HepG2 (cell line): Measurements from ENCODE around the gene KIAA1328. TPM values are rescaled to one million over a fixed set of nuclear protein-coding genes. Genes with fewer than 3 reads are reported as not detected.

ENCODE experiments used
- ATAC-seq: fragments of 200-7000 bp; cut with Tn5 transposase; 3 replicates; pipeline ENCODE4 v1.9.1; 2020; ENCODE audit warnings: mild to moderate bottlenecking, moderate library complexity
- BruUV-seq: library from RNA; stranded (reverse); fragments of 400-500 nt; replicated peaks from 2 replicates; lab custom pipeline; 2021; lab: Mats Ljungman, UMichigan
- CTCF ChIA-PET: fragments of 300-600 bp; formaldehyde crosslinking; extraction: SDS; loops from one replicate; lab custom pipeline; 2021; ENCODE audit warnings: low total read pairs, inconsistent platforms, low intra/inter-chr PET ratio; lab: Yijun Ruan, JAX
- POLR2A ChIA-PET: fragments of 350-600 bp; sonication (Branson Sonifier 250); formaldehyde crosslinking; loops from one replicate; lab custom pipeline; 2020; ENCODE audit warnings: antibody characterized with exemption, inconsistent platforms; lab: Yijun Ruan, JAX
- DNase-seq: peaks from one replicate; pipeline ENCODE4 v3.0.0-alpha.2; 2015; ENCODE audit warnings: low spot score
- FAIRE-seq: peaks from 3 replicates; lab custom pipeline; 2011; peaks lifted over from hg19 to GRCh38; lab: Jason Lieb, UNC
- H2AFZ ChIP-seq: one replicate; pipeline ENCODE4 v1.6.1; 2011; ENCODE audit warnings: low read length, inconsistent platforms
- H3K27ac ChIP-seq: fragments of 300-600 bp; 3 replicates; pipeline ENCODE4 v1.8.0; 2011; ENCODE audit warnings: mixed run types, mild to moderate bottlenecking, mixed read lengths, low read length, inconsistent platforms; ENCODE audit not compliant: insufficient read depth; ENCODE audit errors: extremely low read length
- H3K27me3 ChIP-seq, 2 experiments: fragments of 200-600 bp in 1 of 2; 2 replicates in 1 of 2; 3 replicates in 1 of 2; pipeline versions ENCODE4 v1.6.0 to v1.8.0; 2011; ENCODE audit warnings: low read length in 2 of 2, mild to moderate bottlenecking in 2 of 2, moderate library complexity in 2 of 2, inconsistent platforms in 1 of 2; ENCODE audit not compliant: insufficient read depth in 2 of 2, control insufficient read depth in 1 of 2
- H3K36me3 ChIP-seq, 2 experiments: fragments of 200-600 bp in 1 of 2; replicated peaks in 1 of 2; 2 replicates in 1 of 2; 3 replicates in 1 of 2; pipeline versions ENCODE4 v1.5.1 to v1.8.0; 2011; ENCODE audit warnings: low read length in 2 of 2, inconsistent platforms in 1 of 2; ENCODE audit not compliant: insufficient read depth in 2 of 2, control insufficient read depth in 1 of 2
- H3K4me1 ChIP-seq: 2 replicates; pipeline ENCODE4 v1.5.1; 2012; ENCODE audit warnings: low read length, inconsistent platforms; ENCODE audit not compliant: insufficient read depth
- H3K4me2 ChIP-seq: 2 replicates; pipeline ENCODE4 v1.6.0; 2011; ENCODE audit warnings: low read depth, low read length, inconsistent platforms
- H3K4me3 ChIP-seq, 3 experiments: fragments of 200-600 bp in 1 of 3; sonication (generic), shearing (Covaris generic) in 1 of 3; replicated peaks in 1 of 3; 2 replicates each; pipeline ENCODE4 v1.5.1; 2011 to 2016; ENCODE audit warnings: low read length in 3 of 3, inconsistent platforms in 2 of 3, low read depth in 2 of 3, mild to moderate bottlenecking in 2 of 3, control low read depth in 1 of 3, mixed read lengths in 1 of 3; ENCODE audit not compliant: insufficient read depth in 1 of 3
- H3K79me2 ChIP-seq: one replicate; pipeline ENCODE4 v1.6.1; 2011; ENCODE audit warnings: low read length, inconsistent platforms; ENCODE audit not compliant: insufficient read depth
- H3K9ac ChIP-seq: 2 replicates; pipeline ENCODE4 v1.6.0; 2011; ENCODE audit warnings: mild to moderate bottlenecking, low read depth, low read length, inconsistent platforms; ENCODE audit not compliant: insufficient read depth
- H3K9me3 ChIP-seq: 2 replicates; pipeline ENCODE4 v1.5.1; 2012; ENCODE audit warnings: mild to moderate bottlenecking, low read length
- H4K20me1 ChIP-seq: 2 replicates; pipeline ENCODE4 v1.6.0; 2011; ENCODE audit warnings: inconsistent platforms, mild to moderate bottlenecking, low read length, moderate library complexity; ENCODE audit not compliant: insufficient read depth
- AGO2 ChIP-seq: fragments of 200-400 bp; formaldehyde crosslinking; optimal IDR thresholded peaks from 2 replicates; pipeline ENCODE3; 2017; ENCODE audit warnings: mild to moderate bottlenecking, low read depth, low read length, moderate library complexity
- DPF2 ChIP-seq: sonication (generic); formaldehyde crosslinking; IDR thresholded peaks from 2 replicates; pipeline ENCODE4 v1.4.0; 2020; ENCODE audit warnings: mild to moderate bottlenecking, low read depth, missing genetic modification reagents, borderline replicate concordance
- GTF2F1 ChIP-seq: fragments of 150-350 bp; IDR thresholded peaks from 2 replicates; pipeline ENCODE4 v1.6.1; 2014; ENCODE audit warnings: low read length
- HNRNPH1 ChIP-seq: fragments of 200-400 bp; formaldehyde crosslinking; optimal IDR thresholded peaks from 2 replicates; pipeline ENCODE3; 2017; ENCODE audit warnings: mild to moderate bottlenecking, low read depth, low read length
- KLF15 ChIP-seq: sonication (generic); formaldehyde crosslinking; IDR thresholded peaks from 2 replicates; pipeline ENCODE4 v1.8.1; 2023; ENCODE audit warnings: borderline replicate concordance, mild to moderate bottlenecking, inconsistent platforms, missing genetic modification reagents, mixed read lengths
- NCOA1 ChIP-seq: sonication (generic); formaldehyde crosslinking; IDR thresholded peaks from 2 replicates; pipeline ENCODE4 v1.9.0; 2021; ENCODE audit warnings: missing genetic modification reagents
- NR2F6 ChIP-seq, 2 experiments: IDR thresholded peaks; 2 replicates each; pipeline ENCODE4 v1.6.1; 2016; ENCODE audit warnings: antibody characterized with exemption in 1 of 2, mild to moderate bottlenecking in 1 of 2
- U2AF1 ChIP-seq: fragments of 200-400 bp; formaldehyde crosslinking; optimal IDR thresholded peaks from 2 replicates; pipeline ENCODE3; 2017; ENCODE audit warnings: mild to moderate bottlenecking, low read depth, low read length
- ZNF326 ChIP-seq: sonication (generic); formaldehyde crosslinking; IDR thresholded peaks from 2 replicates; pipeline ENCODE4 v1.4.0; 2020; ENCODE audit warnings: missing genetic modification reagents, borderline replicate concordance
- ZNF354B ChIP-seq: sonication (generic); formaldehyde crosslinking; IDR thresholded peaks from 2 replicates; pipeline ENCODE4 v1.8.0; 2022; ENCODE audit warnings: mild to moderate bottlenecking, missing genetic modification reagents
- ZNF83 ChIP-seq: sonication (generic); formaldehyde crosslinking; IDR thresholded peaks from 2 replicates; pipeline ENCODE4 v1.4.0; 2020; ENCODE audit warnings: missing genetic modification reagents, mild to moderate bottlenecking, borderline replicate concordance
- ZNF841 ChIP-seq: sonication (generic); formaldehyde crosslinking; IDR thresholded peaks from 2 replicates; pipeline ENCODE4 v1.8.1; 2023; ENCODE audit warnings: missing genetic modification reagents, borderline replicate concordance
- WGBS: methylation state at CpG from one replicate; pipeline ENCODE4 v1.1.6; 2017; ENCODE audit warnings: low lambda C conversion rate; 5-methylcytosine and 5-hydroxymethylcytosine counted together
- in situ Hi-C: cut with HindIII; loops from 2 replicates; pipeline ENCODE4 v1.10.0; 2017; ENCODE audit warnings: low pct_unique_long_range_greater_than_20kb; ENCODE audit not compliant: extremely low pct_ligation_motif_present
- intact Hi-C: fragments of 100-400 bp; cut with micrococcal nuclease; formaldehyde crosslinking; loops from one replicate; pipeline ENCODE4 v1.10.0; 2022; ENCODE audit not compliant: unreplicated experiment
- polyA plus RNA-seq, 8 experiments: library from polyadenylated mRNA; depleted of rRNA in 3 of 8; stranded (reverse) in 7 of 8; unstranded in 1 of 8; fragments of >200 nt; fragmentation: Illumina TruSeq in 4 of 8; extraction: Trizol in 4 of 8; gene quantifications; 2 replicates each; pipeline versions ENCODE4 v1.2.1 to v1.2.3, GENCODE V29; 2011 to 2016; ENCODE audit warnings: low read depth in 4 of 8, missing spikeins in 1 of 8, mixed read lengths in 1 of 8; ENCODE audit not compliant: insufficient read depth in 1 of 8
- total RNA-seq, 5 experiments: library from RNA; depleted of rRNA; stranded (reverse); fragments of >200 nt; fragmentation: Illumina TruSeq; extraction: Trizol; gene quantifications; 2 replicates each; pipeline ENCODE4 v1.2.3, GENCODE V29; 2016; ENCODE audit warnings: low read depth in 1 of 5
- TF ChIP-seq, protein P1 (sequence below): sonication (generic); formaldehyde crosslinking; IDR thresholded peaks from 2 replicates; pipeline ENCODE4 v1.4.0; 2020; ENCODE audit warnings: mild to moderate bottlenecking, low read depth, missing genetic modification reagents
- TF ChIP-seq, protein P2 (sequence below): sonication (generic); formaldehyde crosslinking; IDR thresholded peaks from 2 replicates; pipeline ENCODE4 v1.4.0; 2020; ENCODE audit warnings: missing genetic modification reagents
- TF ChIP-seq, protein P3 (sequence below): sonication (generic); formaldehyde crosslinking; IDR thresholded peaks from 2 replicates; pipeline ENCODE4 v1.4.0; 2020; ENCODE audit warnings: mild to moderate bottlenecking, missing genetic modification reagents

The KIAA1328 gene
- total and polyA plus RNA-seq, 2 of the 13 experiments (the other 11 are each of a cell fraction or from before 2014, with no cell fraction given): 4.1 to 6.0 TPM

DNA sequence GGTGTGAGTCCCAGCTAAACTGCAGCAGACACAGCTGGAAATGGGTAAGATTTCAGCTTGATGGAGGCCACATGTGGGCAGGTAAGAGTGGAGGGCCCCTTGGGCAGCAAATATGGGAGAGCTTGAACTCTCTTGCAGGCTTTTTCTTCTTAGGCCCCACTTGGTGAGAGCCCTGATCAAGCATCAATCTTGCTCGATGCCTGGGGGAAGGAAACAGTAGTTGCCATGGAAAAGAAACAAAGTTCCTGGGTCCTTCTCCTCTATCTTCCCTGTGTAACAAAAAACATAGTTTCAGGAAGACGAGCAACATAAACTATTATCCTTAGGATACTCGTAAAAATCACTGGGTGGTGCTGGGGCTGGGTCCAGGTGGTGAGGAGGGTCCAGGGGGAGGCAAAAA, 42.9 kb downstream of the KIAA1328 start:
- Histone ChIP-seq H3K79me2 (no peaks in the 10 kb centered on the region), H2AFZ (no peak overlapping the region), H3K9ac (no peak overlapping the region), H3K27ac (no peak overlapping the region), H3K4me1 (no peaks in the 10 kb centered on the region), H3K27me3 (no peaks in the 10 kb centered on the region), H3K36me3 (no peaks in the 10 kb centered on the region), H4K20me1 (no peaks in the 10 kb centered on the region), H3K9me3 (no peaks in the 10 kb centered on the region), H3K4me2 (no peak overlapping the region), H3K4me3 (no peak overlapping the region)
- ChIA-PET POLR2A (no interaction called here), CTCF (no interaction called here)
- WGBS: 88% methylated on average over 3 of the region's 3 CpGs
- intact Hi-C loops: no loop called here
- no peak for ATAC-seq
- BruUV-seq: no TSS peak
- TF ChIP-seq AGO2 (no peak), ZNF83 (CRISPR knock-in tag) (no peak), ZNF354B (CRISPR knock-in tag) (no peak), NCOA1 (CRISPR knock-in tag) (no peak), U2AF1 (no peak), HNRNPH1 (no peak), DPF2 (CRISPR knock-in tag) (no peak), ZNF841 (CRISPR knock-in tag) (no peak), NR2F6 (IDR thresholded peaks at IDR 0.05) (no peak), NR2F6 (CRISPR knock-in tag; IDR thresholded peaks at IDR 0.05) (no peak), KLF15 (CRISPR knock-in tag) (no peak), GTF2F1 (no peak), ZNF326 (CRISPR knock-in tag) (no peak)
- TF ChIP-seq, protein P1, sequence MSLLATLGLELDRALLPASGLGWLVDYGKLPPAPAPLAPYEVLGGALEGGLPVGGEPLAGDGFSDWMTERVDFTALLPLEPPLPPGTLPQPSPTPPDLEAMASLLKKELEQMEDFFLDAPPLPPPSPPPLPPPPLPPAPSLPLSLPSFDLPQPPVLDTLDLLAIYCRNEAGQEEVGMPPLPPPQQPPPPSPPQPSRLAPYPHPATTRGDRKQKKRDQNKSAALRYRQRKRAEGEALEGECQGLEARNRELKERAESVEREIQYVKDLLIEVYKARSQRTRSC (CRISPR knock-in tag): no peak
- TF ChIP-seq, protein P2, sequence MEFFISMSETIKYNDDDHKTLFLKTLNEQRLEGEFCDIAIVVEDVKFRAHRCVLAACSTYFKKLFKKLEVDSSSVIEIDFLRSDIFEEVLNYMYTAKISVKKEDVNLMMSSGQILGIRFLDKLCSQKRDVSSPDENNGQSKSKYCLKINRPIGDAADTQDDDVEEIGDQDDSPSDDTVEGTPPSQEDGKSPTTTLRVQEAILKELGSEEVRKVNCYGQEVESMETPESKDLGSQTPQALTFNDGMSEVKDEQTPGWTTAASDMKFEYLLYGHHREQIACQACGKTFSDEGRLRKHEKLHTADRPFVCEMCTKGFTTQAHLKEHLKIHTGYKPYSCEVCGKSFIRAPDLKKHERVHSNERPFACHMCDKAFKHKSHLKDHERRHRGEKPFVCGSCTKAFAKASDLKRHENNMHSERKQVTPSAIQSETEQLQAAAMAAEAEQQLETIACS (CRISPR knock-in tag): no peak
- TF ChIP-seq, protein P3, sequence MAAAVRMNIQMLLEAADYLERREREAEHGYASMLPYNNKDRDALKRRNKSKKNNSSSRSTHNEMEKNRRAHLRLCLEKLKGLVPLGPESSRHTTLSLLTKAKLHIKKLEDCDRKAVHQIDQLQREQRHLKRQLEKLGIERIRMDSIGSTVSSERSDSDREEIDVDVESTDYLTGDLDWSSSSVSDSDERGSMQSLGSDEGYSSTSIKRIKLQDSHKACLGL (CRISPR knock-in tag): no peak
- no peak for FAIRE-seq
- no peak for DNase-seq
- in situ Hi-C loops: no loop called here
